SH-SY5Y (cell line): ENCODE measurements around the gene ABCC9.

ENCODE experiments used
- GATA2 ChIP-seq: IDR thresholded peaks from 2 replicates; pipeline ENCODE4 v1.6.1; 2011; ENCODE audit warnings: mild to moderate bottlenecking, low read depth, low read length
- GATA3 ChIP-seq: IDR thresholded peaks from 2 replicates; pipeline ENCODE4 v1.6.1; 2011; ENCODE audit warnings: low read depth, mild to moderate bottlenecking, low read length, moderate library complexity

GRCh38 chr12:21801522-21802288 is 139.5 kb downstream of the ABCC9 start:
- TF ChIP-seq GATA3 = no peak
- no peak for TF ChIP-seq GATA2
